Measurements from ENCODE around the gene USP31. TPM values are rescaled to one million over a fixed set of nuclear protein-coding genes. Genes with fewer than 3 reads are reported as not detected.

USP31 gene
- total RNA-seq, 1 experiment from 2014 or later = 11.3 TPM

DNA sequence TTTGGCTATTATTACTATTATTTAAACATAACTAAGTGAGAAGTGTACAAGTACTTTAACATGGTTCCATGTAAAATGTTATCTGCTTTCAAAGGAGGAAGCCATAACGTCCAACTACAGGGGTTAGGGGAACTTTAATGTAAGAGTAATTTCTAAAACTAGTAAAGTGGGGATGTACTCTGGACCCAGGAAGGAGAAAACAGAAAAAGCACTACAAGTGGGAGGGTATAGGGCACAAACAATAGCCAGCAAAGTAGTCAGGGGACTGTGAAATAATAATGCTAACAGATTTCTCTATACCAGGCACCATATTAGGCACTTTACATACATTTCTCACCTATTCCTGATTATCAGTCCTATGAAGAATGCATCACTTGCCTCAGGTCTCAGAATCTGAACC, 19.6 kb downstream of the USP31 start:
- H3K4me1 Mint-ChIP-seq (ENCODE audit: low read depth, unreplicated experiment) = peaks cover 9% of the 10 kb centered on the region
- Histone ChIP-seq H3K4me1 (no peaks in the 10 kb centered on the region), H3K4me3 (ENCODE audit: low read depth, low read length) (no peak overlapping the region), H3K27me3 (replicated peaks; ENCODE audit: control insufficient read depth, insufficient read depth, low read length) (no peaks in the 10 kb centered on the region), H3K9me3 (no peaks in the 10 kb centered on the region), H3K36me3 (ENCODE audit: control insufficient read depth, insufficient read depth, low read length) (no peaks in the 10 kb centered on the region)
- H3K36me3 Mint-ChIP-seq (ENCODE audit: insufficient read depth, unreplicated experiment) = no peaks in the 10 kb centered on the region
- ChIA-PET POLR2A (no interaction called here), CTCF (no interaction called here)
- no peaks in the 10 kb centered on the region for H3K27me3 Mint-ChIP-seq (ENCODE audit: insufficient read depth, unreplicated experiment)
- TF ChIP-seq, protein P1, sequence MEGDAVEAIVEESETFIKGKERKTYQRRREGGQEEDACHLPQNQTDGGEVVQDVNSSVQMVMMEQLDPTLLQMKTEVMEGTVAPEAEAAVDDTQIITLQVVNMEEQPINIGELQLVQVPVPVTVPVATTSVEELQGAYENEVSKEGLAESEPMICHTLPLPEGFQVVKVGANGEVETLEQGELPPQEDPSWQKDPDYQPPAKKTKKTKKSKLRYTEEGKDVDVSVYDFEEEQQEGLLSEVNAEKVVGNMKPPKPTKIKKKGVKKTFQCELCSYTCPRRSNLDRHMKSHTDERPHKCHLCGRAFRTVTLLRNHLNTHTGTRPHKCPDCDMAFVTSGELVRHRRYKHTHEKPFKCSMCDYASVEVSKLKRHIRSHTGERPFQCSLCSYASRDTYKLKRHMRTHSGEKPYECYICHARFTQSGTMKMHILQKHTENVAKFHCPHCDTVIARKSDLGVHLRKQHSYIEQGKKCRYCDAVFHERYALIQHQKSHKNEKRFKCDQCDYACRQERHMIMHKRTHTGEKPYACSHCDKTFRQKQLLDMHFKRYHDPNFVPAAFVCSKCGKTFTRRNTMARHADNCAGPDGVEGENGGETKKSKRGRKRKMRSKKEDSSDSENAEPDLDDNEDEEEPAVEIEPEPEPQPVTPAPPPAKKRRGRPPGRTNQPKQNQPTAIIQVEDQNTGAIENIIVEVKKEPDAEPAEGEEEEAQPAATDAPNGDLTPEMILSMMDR (IDR thresholded peaks at IDR 0.05; ENCODE audit: insufficient read depth in 1 of 2, low read depth in 1 of 2, low read length in 1 of 2, severe bottlenecking in 1 of 2, unreplicated experiment in 1 of 2) = no peak
- H3K9me3 Mint-ChIP-seq (ENCODE audit: unreplicated experiment) = no peaks in the 10 kb centered on the region
- H3K4me3 Mint-ChIP-seq (ENCODE audit: unreplicated experiment) = no peak overlapping the region
- no peak overlapping the region for H3K27ac Mint-ChIP-seq (ENCODE audit: unreplicated experiment)
- intact Hi-C loops (cut with micrococcal nuclease; ENCODE audit: unreplicated experiment) = no loop called here
- no peak for DNase-seq
- no TSS peak for BruUV-seq (replicated peaks)

DNA sequence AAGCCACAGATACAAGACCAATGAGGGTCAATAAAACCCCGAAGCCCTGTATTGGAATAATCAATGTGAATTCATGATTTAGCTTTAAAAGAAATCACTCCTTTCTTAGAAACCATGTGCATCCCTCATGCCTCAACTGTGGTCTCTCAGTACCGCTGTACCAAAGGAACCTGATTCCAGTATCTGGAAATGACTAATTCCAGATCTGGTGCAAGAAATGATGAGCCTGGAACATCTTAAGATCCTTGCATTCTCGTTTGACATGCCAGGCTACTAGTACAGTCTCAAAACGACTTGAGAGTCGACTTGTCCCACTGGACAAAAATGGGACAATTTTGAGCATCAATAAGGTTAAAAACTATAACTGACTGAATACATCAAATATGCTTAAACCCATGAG, 21.2 kb downstream of the USP31 start:
- H3K27ac Mint-ChIP-seq (ENCODE audit: unreplicated experiment) = no peak overlapping the region
- POLR2A ChIA-PET = no interaction called here
- no peaks in the 10 kb centered on the region for H3K27me3 Mint-ChIP-seq (ENCODE audit: insufficient read depth, unreplicated experiment)

DNA sequence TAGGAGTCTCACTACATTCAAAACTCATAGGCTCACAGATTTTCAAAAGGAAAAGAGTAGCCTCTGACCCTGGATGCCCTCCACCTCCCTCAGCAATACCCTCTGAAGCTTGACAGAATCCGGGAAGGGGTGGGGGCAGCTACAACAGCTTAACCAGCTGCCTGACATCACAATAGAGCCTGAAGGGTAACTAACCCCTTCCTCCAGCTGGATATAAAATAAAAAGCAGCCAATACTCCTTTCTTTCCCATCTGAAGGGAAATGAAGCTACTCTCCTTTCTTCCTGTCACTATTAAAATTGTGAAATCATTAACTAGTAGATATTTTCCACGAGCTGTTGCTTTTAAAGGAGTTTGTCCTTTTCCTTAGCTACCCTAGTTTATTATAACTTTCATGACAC, 24.0 kb downstream of the USP31 start:
- H3K36me3 ChIP-seq (ENCODE audit: control insufficient read depth, insufficient read depth, low read length) = no peaks in the 10 kb centered on the region
- H3K4me1 ChIP-seq = no peaks in the 10 kb centered on the region
- Mint-ChIP-seq H3K4me3 (ENCODE audit: unreplicated experiment) (no peak overlapping the region), H3K27me3 (ENCODE audit: insufficient read depth, unreplicated experiment) (no peaks in the 10 kb centered on the region), H3K4me1 (ENCODE audit: low read depth, unreplicated experiment) (no peaks in the 10 kb centered on the region), H3K27ac (ENCODE audit: unreplicated experiment) (no peak overlapping the region), H3K36me3 (ENCODE audit: insufficient read depth, unreplicated experiment) (peaks cover 6% of the 10 kb centered on the region), H3K9me3 (ENCODE audit: unreplicated experiment) (no peaks in the 10 kb centered on the region)
- H3K27me3 ChIP-seq (replicated peaks; ENCODE audit: control insufficient read depth, insufficient read depth, low read length) = no peaks in the 10 kb centered on the region
- DNase-seq = no peak
- no peaks in the 10 kb centered on the region for H3K9me3 ChIP-seq
- BruUV-seq (replicated peaks) = no TSS peak
- intact Hi-C loops (cut with micrococcal nuclease; ENCODE audit: unreplicated experiment) = no loop called here
- POLR2A ChIA-PET = no interaction called here
- H3K4me3 ChIP-seq (ENCODE audit: low read depth, low read length) = no peak overlapping the region
- CTCF ChIA-PET = no interaction called here
- TF ChIP-seq, protein P1 (IDR thresholded peaks at IDR 0.05; ENCODE audit: insufficient read depth in 1 of 2, low read depth in 1 of 2, low read length in 1 of 2, severe bottlenecking in 1 of 2, unreplicated experiment in 1 of 2) = no peak

More for the DNA sequence above, 21.2 kb downstream of the USP31 start:
- H3K36me3 Mint-ChIP-seq (ENCODE audit: insufficient read depth, unreplicated experiment) = peaks cover 6% of the 10 kb centered on the region
- H3K4me1 Mint-ChIP-seq (ENCODE audit: low read depth, unreplicated experiment) = peaks cover 6% of the 10 kb centered on the region
- Histone ChIP-seq H3K4me3 (ENCODE audit: low read depth, low read length) (no peak overlapping the region), H3K9me3 (no peaks in the 10 kb centered on the region), H3K4me1 (no peaks in the 10 kb centered on the region), H3K36me3 (ENCODE audit: control insufficient read depth, insufficient read depth, low read length) (no peaks in the 10 kb centered on the region), H3K27me3 (replicated peaks; ENCODE audit: control insufficient read depth, insufficient read depth, low read length) (no peaks in the 10 kb centered on the region)
- intact Hi-C loops (cut with micrococcal nuclease; ENCODE audit: unreplicated experiment) = no loop called here
- no peak overlapping the region for H3K4me3 Mint-ChIP-seq (ENCODE audit: unreplicated experiment)
- H3K9me3 Mint-ChIP-seq (ENCODE audit: unreplicated experiment) = no peaks in the 10 kb centered on the region
- DNase-seq = no peak
- CTCF ChIA-PET = no interaction called here
- BruUV-seq (replicated peaks) = no TSS peak
- TF ChIP-seq, protein P1 (IDR thresholded peaks at IDR 0.05; ENCODE audit: insufficient read depth in 1 of 2, low read depth in 1 of 2, low read length in 1 of 2, severe bottlenecking in 1 of 2, unreplicated experiment in 1 of 2) = no peak
